Lung (tissue), 12 donors: ENCODE measurements around the gene FYB2. TPM values are rescaled to one million over a fixed set of nuclear protein-coding genes. Genes with fewer than 3 reads are reported as not detected.

Source experiments
- ATAC-seq: fragments of 200-7000 bp; cut with Tn5 transposase; one replicate; pipeline ENCODE4 v1.9.1; 2020; ENCODE audit warnings: moderate number of reproducible peaks; ENCODE audit not compliant: insufficient read depth, low FRiP score
- DNase-seq, 3 donors: peaks; one replicate each; pipeline ENCODE4 v3.0.0-alpha.2; 2013 to 2017
- H3K27ac ChIP-seq, 2 donors: one replicate each; pipeline ENCODE4 v1.5.1; 2013; ENCODE audit warnings: mild to moderate bottlenecking in 2 of 2, moderate library complexity in 2 of 2, control low read depth in 1 of 2, inconsistent platforms in 1 of 2, low read depth in 1 of 2, low read length in 1 of 2
- H3K27me3 ChIP-seq, 3 donors: one replicate each; pipeline ENCODE4 v1.5.1; 2013; ENCODE audit warnings: low read length in 2 of 3; ENCODE audit not compliant: control insufficient read depth in 3 of 3, insufficient read depth in 3 of 3
- H3K36me3 ChIP-seq, 4 donors: one replicate each; pipeline ENCODE4 v1.5.1; 2013; ENCODE audit warnings: low read length in 4 of 4, mild to moderate bottlenecking in 1 of 4, moderate library complexity in 1 of 4; ENCODE audit not compliant: control insufficient read depth in 4 of 4, insufficient read depth in 4 of 4
- H3K4me1 ChIP-seq, 5 donors: one replicate each; pipeline ENCODE4 v1.5.1; 2013; ENCODE audit warnings: low read length in 5 of 5, mild to moderate bottlenecking in 2 of 5, moderate library complexity in 1 of 5; ENCODE audit not compliant: control insufficient read depth in 5 of 5, insufficient read depth in 5 of 5
- H3K4me3 ChIP-seq: one replicate; pipeline ENCODE4 v1.5.1; 2013; ENCODE audit warnings: mild to moderate bottlenecking, control low read depth, moderate library complexity
- H3K9ac ChIP-seq, 2 donors: one replicate each; pipeline ENCODE4 v1.5.1; 2013; ENCODE audit warnings: low read length in 2 of 2, control low read depth in 1 of 2; ENCODE audit not compliant: insufficient read depth in 1 of 2
- H3K9me3 ChIP-seq, 4 donors: one replicate each; pipeline ENCODE4 v1.5.1; 2013; ENCODE audit warnings: low read length in 3 of 4, mild to moderate bottlenecking in 1 of 4, moderate library complexity in 1 of 4; ENCODE audit not compliant: control insufficient read depth in 4 of 4, insufficient read depth in 3 of 4
- CTCF ChIP-seq: IDR thresholded peaks from 2 replicates; pipeline ENCODE4 v1.5.1; 2012; ENCODE audit warnings: mild to moderate bottlenecking; ENCODE audit errors: control extremely low read depth, extremely low read depth
- WGBS, 2 donors: extraction: QIAGEN DNeasy Blood & Tissue Kit; methylation state at CpG; one replicate each; pipeline ENCODE4 v1.1.7; 2013; 5-methylcytosine and 5-hydroxymethylcytosine counted together
- polyA plus RNA-seq, 2 donors: library from polyadenylated mRNA; stranded (reverse); fragments of 200-250 nt; gene quantifications; one replicate each; pipeline ENCODE4 v1.2.1, GENCODE V29; 2013
- total RNA-seq, 2 donors: library from RNA; depleted of rRNA in 1 of 2; stranded (reverse); fragments of >200 nt in 1 of 2; gene quantifications; one replicate each; pipeline ENCODE4 v1.2.1, GENCODE V29; 2014 to 2021
- donor health status: control.
- donor health status: control.
- donor health status: Bipolar disorder and iron deficiency.
- donor health status: healthy.
- donor health status: DM: yes; HTN: yes; CAD: no.

FYB2 gene
- total and polyA plus RNA-seq, 4 donors: 0.57 to 8.6 (median 3.0) TPM

- Histone ChIP-seq H3K9me3 (no peaks in the 10 kb centered on the region), H3K9ac (no peak overlapping the region), H3K4me3 (no peak overlapping the region), H3K27ac (no peak overlapping the region), H3K27me3 (no peaks in the 10 kb centered on the region), H3K36me3 (no peaks in the 10 kb centered on the region), H3K4me1 (no peaks in the 10 kb centered on the region)
- no peak for TF ChIP-seq CTCF
- DNase-seq (no peak), ATAC-seq (no peak)
- 71 to 81% methylated on average over 1 of the region's 1 CpG for WGBS, 2 donors
Observed at GRCh38 chr1:56713112-56713511, 106.1 kb downstream of the FYB2 start.

- WGBS, 2 donors: 61 to 69% methylated on average over 1 of the region's 1 CpG
- DNase-seq (no peak), ATAC-seq (no peak)
- H3K9me3 ChIP-seq: no peaks in the 10 kb centered on the region
- no peak overlapping the region for H3K27ac ChIP-seq
- H3K27me3 ChIP-seq: no peaks in the 10 kb centered on the region
- H3K36me3 ChIP-seq: no peaks in the 10 kb centered on the region
- TF ChIP-seq CTCF: no peak
- no peaks in the 10 kb centered on the region for H3K4me1 ChIP-seq
- no peak overlapping the region for H3K9ac ChIP-seq
- no peak overlapping the region for H3K4me3 ChIP-seq
Observed at GRCh38 chr1:56712150-56712549, 107.1 kb downstream of the FYB2 start.

GRCh38 chr1:56710646-56711045 lies 108.6 kb downstream of the FYB2 start:
- Histone ChIP-seq H3K9ac (no peak overlapping the region), H3K27ac (no peak overlapping the region), H3K4me3 (no peak overlapping the region), H3K9me3 (no peaks in the 10 kb centered on the region), H3K36me3 (no peaks in the 10 kb centered on the region), H3K4me1 (no peaks in the 10 kb centered on the region), H3K27me3 (no peaks in the 10 kb centered on the region)
- ATAC-seq (no peak), DNase-seq (no peak)
- no peak for TF ChIP-seq CTCF

- Histone ChIP-seq H3K4me3 (no peak overlapping the region), H3K27me3 (no peaks in the 10 kb centered on the region), H3K9ac (no peak overlapping the region), H3K36me3 (no peaks in the 10 kb centered on the region), H3K27ac (no peak overlapping the region), H3K9me3 (no peaks in the 10 kb centered on the region), H3K4me1 (no peaks in the 10 kb centered on the region)
- no peak for DNase-seq
- TF ChIP-seq CTCF: no peak
- 63 to 66% methylated on average over 2 of the region's 2 CpGs for WGBS, 2 donors
- ATAC-seq: no peak
Observed at GRCh38 chr1:56709995-56710394, 109.2 kb downstream of the FYB2 start.
